HG03432 (cell line): ENCODE results near the gene MTMR1.

Source experiments
- ATAC-seq: cut with Tn5 transposase; IDR thresholded peaks from one replicate; pipeline ENCODE4 v1.9.1; 2021; ENCODE audit warnings: mild to moderate bottlenecking, moderate library complexity; ENCODE audit not compliant: unreplicated experiment

MTMR1 gene

GRCh38 chrX:150696331-150696730 is 3.1 kb downstream of the MTMR1 start:
- ATAC-seq, result no peak

GRCh38 chrX:150696866-150697265 is 3.7 kb downstream of the MTMR1 start:
- ATAC-seq, result no peak

GRCh38 chrX:150697641-150698040 is 4.4 kb downstream of the MTMR1 start:
- no peak for ATAC-seq

DNA sequence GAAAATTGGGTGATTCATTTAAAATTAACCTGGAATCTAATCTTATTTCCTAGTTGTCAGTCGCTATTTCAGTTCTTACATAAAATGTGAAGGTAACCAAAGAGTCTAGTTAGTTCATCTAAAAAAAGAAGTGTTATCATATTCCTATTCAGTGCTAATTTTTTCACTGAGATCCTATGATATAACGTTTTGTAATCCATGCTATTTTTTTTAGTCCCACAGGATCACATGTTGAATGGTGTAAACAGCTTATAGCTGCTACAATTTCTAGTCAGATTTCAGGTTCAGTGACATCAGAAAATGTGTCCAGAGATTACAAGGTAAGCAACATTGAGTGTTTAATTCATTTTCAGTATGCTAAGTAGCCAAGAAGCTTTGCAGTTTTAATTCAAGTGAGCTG is 5.8 kb downstream of the MTMR1 start:
- ATAC-seq, result no peak

DNA sequence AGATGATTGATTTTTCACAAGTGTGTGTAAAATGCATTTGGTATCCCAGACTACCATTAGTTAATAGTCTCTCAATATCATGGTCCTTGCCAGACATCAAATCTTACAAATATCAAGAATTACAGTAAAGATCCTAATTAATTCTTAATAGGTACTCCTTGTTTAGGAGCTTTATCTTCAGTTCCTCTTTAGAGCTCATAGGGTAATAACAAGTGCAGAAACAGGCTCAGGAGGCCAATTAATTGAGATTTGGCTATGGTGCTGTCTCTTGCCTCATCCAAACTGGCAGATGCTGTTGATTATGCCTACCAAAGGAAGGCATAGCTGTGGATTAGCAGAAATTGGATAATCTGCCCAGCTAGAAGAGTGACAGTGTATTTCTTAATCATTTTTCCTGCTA is 6.9 kb downstream of the MTMR1 start:
- ATAC-seq, result no peak

DNA sequence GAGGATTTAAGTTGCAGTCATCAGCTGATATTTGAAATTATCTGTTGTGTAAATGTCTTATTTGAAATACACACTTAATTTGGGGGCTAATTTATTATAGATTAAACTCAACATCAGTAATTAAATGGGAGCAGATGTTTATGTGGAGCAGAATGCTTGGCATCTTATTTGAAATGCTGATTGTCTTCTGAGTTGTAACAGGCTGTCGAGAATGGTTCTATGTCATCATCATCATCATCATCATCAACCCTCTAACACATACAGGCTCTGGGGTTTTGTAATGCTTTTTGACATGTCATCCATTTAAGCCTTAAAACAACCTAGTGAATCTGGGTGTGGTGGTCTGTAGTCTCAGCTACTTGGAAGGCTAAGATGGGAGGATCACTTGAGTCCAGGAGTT is 8.2 kb downstream of the MTMR1 start:
- ATAC-seq, result no peak

DNA sequence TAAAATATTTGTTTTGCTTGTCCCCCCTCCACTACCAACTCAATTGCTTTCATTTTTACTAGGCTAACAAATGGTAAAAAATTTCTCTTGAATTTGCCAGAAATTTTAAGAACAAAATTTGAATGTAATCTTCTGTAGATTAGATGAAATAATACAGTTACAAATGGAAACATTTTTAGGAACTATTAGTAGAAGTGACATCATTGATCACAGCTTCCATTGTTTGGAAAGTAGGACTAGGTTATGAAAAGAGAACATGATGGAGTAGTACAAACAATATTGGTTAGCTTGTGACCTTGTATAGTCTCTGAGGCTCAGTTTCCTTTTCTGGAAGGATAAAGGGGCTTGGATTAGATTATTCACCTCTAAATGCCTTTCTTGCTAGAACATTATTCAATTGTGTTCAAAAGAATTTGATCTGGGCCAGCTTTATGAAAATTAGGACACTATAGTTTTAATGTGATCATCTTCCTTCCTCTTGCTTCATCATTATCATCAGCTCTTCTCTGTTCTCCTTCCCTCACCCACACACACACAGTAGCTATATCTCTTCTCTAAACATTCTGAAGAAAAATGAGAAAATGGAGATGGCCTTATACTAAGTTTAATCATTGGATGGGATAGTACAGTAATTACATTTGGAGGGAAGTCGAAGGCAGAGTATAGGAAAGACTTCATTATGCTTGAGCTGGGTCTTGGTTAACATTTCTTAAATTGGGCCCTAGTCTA is 9.9 kb downstream of the MTMR1 start:
- no peak for ATAC-seq

DNA sequence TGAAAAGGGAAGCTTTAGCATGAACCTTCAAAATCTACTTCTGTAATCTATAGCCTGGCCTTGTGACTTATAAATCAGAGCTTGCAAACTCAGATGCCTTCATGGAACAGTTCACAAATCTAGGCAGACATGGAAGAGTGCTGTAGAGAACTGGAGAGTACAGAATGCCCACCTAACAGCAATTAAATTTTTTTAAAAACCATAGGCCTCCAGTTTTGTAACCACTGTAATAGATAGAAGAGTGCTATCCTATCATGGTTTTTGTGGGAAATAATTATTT is 10.4 kb downstream of the MTMR1 start:
- ATAC-seq, result no peak

DNA sequence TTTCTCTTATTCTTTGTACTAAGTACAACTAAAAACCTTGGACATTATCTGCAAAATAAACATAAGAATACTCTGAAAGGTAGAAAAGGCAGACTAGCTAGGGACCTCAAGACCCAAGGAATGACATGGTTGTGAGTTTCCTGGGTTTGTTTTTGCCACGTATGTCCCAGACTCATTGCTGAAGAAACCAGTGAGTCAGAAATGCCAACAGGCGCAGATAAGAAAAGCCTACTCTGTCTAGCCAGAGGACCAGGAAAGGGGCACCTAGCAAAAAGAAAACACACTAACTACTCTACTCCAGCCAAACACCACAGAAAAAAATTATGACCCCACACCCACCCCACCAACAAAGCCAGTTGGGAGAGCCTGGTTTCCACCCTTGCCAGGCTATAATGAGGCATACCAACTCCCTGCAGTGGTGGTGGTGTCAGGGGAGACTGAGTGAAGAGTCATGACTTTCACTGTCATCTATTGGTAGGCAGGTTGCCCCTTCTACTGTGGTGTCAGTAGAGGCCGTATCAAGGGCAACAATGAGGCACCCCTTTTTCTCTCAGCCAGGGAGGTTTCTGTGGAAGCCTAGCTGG is 10.9 kb downstream of the MTMR1 start:
- ATAC-seq, result no peak

GRCh38 chrX:150712619-150713018 is 19.4 kb downstream of the MTMR1 start:
- no peak for ATAC-seq

DNA sequence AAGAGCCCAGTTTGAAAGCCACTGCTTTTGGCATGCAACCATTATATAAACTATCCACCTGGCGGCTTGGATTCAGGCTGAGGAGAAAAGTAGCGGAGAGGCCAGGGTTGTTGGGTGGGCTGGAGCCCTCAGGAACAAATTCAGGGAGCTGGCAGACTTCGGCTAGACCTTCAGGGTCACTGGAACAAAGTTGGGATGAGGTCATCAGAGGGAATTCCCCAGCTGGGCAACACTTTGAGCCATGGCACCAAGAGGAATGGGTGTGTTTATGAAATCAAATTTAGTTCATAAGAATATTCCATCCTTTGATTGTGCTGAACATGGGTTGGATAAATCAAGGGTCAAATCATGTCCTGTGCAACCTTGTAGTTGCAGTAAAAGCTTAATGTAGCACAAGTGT is 22.0 kb downstream of the MTMR1 start:
- ATAC-seq, result no peak

DNA sequence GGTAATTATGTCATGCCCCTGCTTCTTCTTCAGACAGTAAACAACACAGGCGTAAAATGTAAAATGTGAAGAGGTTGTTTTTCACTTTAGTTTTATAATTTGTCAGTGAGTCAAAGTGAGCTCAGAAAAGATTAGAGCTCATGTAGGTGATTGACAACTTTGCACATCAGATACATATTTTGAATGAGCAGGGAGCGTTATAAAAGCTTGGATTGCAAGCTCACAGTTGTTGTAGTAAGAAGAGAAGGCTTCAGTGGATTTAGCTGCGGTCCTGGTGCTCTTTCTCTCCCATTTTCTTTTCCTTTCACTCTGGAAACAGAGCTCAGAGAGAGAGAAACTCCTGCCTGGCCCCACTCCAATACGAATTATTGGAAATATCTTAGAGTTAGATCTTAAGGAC is 26.4 kb downstream of the MTMR1 start:
- ATAC-seq, result no peak

DNA sequence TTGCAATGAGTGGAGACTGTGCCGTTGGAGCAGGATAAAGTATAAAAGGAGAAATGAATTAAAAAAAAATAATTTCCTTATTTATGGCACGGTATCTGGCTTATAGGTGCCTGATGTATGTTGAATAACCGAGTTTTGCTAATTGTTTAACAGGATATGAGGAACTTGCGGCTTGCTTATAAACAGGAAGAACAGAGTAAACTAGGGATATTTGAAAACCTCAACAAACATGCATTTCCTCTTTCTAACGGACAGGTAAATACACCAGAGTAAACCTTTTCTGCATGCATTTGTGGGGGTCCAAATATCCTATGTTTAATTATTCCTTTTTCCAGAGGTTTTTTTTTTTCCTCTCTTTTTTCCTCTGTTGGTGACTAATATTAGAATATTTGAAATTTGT is 36.8 kb downstream of the MTMR1 start:
- ATAC-seq, result no peak

GRCh38 chrX:150730719-150731118 is 37.5 kb downstream of the MTMR1 start:
- ATAC-seq, result no peak

GRCh38 chrX:150731795-150732194 is 38.6 kb downstream of the MTMR1 start:
- no peak for ATAC-seq

DNA sequence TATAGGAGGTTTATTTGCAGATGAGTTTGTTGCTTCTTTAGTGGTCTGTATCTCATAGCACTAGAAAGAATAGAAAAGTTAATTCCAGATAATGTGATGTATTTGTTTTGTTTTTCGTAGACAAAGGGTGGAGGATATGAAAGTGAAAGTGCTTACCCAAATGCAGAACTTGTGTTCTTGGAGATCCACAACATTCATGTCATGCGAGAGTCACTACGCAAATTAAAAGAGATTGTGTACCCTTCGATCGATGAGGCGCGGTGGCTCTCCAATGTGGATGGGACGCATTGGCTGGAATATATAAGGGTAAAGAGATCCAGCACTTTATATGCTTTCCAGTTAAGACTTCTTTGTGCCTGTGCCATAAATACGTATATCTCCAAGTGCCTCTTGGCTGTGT is 43.3 kb downstream of the MTMR1 start:
- no peak for ATAC-seq

- ATAC-seq, result no peak
Observed at GRCh38 chrX:150752124-150752523, 58.9 kb downstream of the MTMR1 start.

GRCh38 chrX:150753357-150753756 is 60.2 kb downstream of the MTMR1 start:
- no peak for ATAC-seq

DNA sequence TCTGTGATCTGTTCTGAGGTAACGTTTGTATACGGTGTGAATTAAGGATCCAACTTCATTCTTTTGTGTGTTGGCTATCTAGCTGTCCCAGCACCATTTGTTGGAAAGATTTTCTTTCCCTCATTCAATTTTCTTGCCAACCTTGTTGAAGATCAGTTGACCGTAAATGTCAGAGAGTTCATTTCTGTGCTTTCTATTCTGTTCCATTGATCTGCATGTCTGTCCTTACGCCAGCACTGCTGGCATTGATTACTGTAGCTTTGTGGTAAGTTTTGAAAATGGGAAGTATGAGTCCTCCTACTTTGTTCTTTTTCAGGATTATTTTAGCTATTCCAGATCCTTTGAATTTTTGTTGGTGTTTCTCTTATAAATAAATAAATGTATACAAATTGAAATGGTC is 60.8 kb downstream of the MTMR1 start:
- ATAC-seq, result no peak

- ATAC-seq, result no peak
Observed at GRCh38 chrX:150757371-150757770, 64.2 kb downstream of the MTMR1 start.

GRCh38 chrX:150759568-150760416 is 66.6 kb downstream of the MTMR1 start:
- no peak for ATAC-seq

- no peak for ATAC-seq
Observed at GRCh38 chrX:150761176-150761818, 68.1 kb downstream of the MTMR1 start.
